HL-60 (cell line): ENCODE results near the gene RHBDL1.

Source experiments
- DNase-seq, 2 experiments: peaks; one replicate each; pipeline ENCODE4 v3.0.0-alpha.2; 2010 to 2020; ENCODE audit warnings: low read depth in 1 of 2, low spot score in 1 of 2
- H3K27ac ChIP-seq: fragments of 250-450 bp; sonication (Bioruptor Pico); replicated peaks from 2 replicates; pipeline ENCODE4 v1.5.1; 2020; ENCODE audit warnings: mild to moderate bottlenecking, moderate library complexity
- H3K27me3 ChIP-seq: fragments of 250-450 bp; sonication (Bioruptor Pico); 2 replicates; pipeline ENCODE4 v1.5.1; 2021; ENCODE audit warnings: mild to moderate bottlenecking, moderate library complexity; ENCODE audit not compliant: insufficient read depth, poor library complexity, severe bottlenecking
- H3K4me3 ChIP-seq: replicated peaks from 2 replicates; pipeline ENCODE4 v1.5.1; 2011; ENCODE audit warnings: mild to moderate bottlenecking, control low read depth, low read length; ENCODE audit not compliant: insufficient read depth
- GABPA ChIP-seq: IDR thresholded peaks from 2 replicates; pipeline ENCODE4 v1.6.1; 2012; ENCODE audit warnings: low read depth
- POLR2AphosphoS5 ChIP-seq: IDR thresholded peaks from 2 replicates; pipeline ENCODE4 v1.6.1; 2012; ENCODE audit warnings: low read depth
- SPI1 ChIP-seq: IDR thresholded peaks from 2 replicates; pipeline ENCODE4 v1.6.1; 2012; ENCODE audit warnings: low read depth, mild to moderate bottlenecking, borderline replicate concordance
- TF ChIP-seq, protein P1 (sequence below): IDR thresholded peaks from 2 replicates; pipeline ENCODE4 v1.6.1; 2012; ENCODE audit warnings: low read depth; ENCODE audit not compliant: insufficient replicate concordance
- TF ChIP-seq, protein P2 (sequence below): IDR thresholded peaks from one replicate; pipeline ENCODE4 v1.5.1; 2011; ENCODE audit warnings: low read length, control low read depth, inconsistent platforms; ENCODE audit not compliant: insufficient read depth

RHBDL1 gene

DNA sequence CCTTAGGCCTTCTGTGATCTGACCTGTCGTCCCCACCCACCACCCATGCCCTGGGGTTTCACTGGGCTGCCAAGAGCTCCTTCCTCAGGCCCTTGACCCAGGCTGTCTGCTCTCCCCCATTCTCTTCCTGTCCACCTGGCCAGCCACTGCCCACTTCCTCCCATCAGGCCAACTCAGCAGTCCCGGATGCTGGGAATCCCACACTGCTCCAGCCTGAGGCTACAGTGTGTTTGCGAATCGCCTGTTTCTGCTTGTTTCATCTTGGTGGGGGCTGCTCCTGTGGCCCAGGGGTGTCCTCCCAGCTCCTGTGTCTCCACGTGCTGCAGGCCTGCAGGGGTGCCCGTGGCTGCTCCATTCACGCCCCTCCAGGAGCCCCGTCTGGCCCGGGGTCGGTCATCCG, 38.6 kb downstream of the RHBDL1 start:
- no peak for DNase-seq
- Histone ChIP-seq H3K27ac (no peak overlapping the region), H3K27me3 (peaks cover 29% of the 10 kb centered on the region), H3K4me3 (no peak overlapping the region)
- TF ChIP-seq POLR2AphosphoS5 (no peak), SPI1 (no peak), GABPA (no peak)
- TF ChIP-seq, protein P1, sequence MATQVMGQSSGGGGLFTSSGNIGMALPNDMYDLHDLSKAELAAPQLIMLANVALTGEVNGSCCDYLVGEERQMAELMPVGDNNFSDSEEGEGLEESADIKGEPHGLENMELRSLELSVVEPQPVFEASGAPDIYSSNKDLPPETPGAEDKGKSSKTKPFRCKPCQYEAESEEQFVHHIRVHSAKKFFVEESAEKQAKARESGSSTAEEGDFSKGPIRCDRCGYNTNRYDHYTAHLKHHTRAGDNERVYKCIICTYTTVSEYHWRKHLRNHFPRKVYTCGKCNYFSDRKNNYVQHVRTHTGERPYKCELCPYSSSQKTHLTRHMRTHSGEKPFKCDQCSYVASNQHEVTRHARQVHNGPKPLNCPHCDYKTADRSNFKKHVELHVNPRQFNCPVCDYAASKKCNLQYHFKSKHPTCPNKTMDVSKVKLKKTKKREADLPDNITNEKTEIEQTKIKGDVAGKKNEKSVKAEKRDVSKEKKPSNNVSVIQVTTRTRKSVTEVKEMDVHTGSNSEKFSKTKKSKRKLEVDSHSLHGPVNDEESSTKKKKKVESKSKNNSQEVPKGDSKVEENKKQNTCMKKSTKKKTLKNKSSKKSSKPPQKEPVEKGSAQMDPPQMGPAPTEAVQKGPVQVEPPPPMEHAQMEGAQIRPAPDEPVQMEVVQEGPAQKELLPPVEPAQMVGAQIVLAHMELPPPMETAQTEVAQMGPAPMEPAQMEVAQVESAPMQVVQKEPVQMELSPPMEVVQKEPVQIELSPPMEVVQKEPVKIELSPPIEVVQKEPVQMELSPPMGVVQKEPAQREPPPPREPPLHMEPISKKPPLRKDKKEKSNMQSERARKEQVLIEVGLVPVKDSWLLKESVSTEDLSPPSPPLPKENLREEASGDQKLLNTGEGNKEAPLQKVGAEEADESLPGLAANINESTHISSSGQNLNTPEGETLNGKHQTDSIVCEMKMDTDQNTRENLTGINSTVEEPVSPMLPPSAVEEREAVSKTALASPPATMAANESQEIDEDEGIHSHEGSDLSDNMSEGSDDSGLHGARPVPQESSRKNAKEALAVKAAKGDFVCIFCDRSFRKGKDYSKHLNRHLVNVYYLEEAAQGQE: no peak
- TF ChIP-seq, protein P2, sequence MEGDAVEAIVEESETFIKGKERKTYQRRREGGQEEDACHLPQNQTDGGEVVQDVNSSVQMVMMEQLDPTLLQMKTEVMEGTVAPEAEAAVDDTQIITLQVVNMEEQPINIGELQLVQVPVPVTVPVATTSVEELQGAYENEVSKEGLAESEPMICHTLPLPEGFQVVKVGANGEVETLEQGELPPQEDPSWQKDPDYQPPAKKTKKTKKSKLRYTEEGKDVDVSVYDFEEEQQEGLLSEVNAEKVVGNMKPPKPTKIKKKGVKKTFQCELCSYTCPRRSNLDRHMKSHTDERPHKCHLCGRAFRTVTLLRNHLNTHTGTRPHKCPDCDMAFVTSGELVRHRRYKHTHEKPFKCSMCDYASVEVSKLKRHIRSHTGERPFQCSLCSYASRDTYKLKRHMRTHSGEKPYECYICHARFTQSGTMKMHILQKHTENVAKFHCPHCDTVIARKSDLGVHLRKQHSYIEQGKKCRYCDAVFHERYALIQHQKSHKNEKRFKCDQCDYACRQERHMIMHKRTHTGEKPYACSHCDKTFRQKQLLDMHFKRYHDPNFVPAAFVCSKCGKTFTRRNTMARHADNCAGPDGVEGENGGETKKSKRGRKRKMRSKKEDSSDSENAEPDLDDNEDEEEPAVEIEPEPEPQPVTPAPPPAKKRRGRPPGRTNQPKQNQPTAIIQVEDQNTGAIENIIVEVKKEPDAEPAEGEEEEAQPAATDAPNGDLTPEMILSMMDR: no peak

DNA sequence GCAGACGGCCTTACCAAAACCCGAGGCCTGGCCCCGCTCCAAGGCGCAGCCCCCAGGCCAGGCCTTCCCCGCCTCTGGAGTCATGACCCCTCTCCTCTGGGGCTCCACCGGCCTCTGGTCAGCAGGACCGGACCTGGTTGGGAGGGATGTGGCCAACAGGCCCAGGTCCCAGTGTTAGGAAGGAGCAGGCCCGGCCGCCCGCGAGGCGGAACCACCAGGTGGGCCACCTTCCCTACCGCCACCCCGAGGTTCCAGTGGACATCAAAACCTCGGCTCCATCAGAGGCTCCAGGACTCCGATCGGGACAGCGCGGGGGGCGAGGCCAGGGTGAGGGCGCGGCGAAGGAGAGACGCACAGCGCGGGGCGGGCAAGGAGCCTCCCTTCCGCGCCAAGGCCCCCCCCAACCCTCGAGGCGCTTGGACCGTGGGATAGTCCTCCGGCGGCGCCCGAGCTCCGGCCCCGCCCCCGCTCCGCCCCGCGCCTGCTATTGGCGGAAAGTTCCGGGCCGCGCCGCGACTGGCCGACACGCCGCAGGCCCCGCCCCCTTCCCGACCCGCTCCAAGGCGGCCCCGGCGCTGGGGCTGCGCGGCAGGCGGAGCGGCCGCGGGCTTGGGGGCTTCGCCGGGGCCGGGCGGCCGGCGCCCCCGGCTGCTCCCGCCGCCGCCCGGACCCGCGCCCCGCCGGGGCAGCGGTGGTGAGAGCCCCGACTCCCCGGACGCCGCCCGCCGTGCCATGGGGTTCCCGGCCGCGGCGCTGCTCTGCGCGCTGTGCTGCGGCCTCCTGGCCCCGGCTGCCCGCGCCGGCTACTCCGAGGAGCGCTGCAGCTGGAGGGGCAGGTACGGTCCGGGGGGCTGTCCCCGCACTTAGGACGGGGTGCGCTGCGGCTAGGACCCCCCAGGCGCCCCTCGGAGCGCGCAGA, 39.3 kb downstream of the RHBDL1 start, which contains the start of gene METRN:
Gene METRN, plus strand, starts transcription at position 561 of the 919 bp plus-strand sequence. Its CDS starts 172 bp downstream, at position 733.
- peak; percentile 72 to 82 for DNase-seq
- no peak within 1 kb of the TSS for H3K27ac ChIP-seq
- peak within 1 kb of the TSS; percentile 42 for H3K4me3 ChIP-seq
- peaks cover 23% of the 10 kb centered on the region for H3K27me3 ChIP-seq
- TF ChIP-seq POLR2AphosphoS5: no peak
- TF ChIP-seq SPI1: no peak
- TF ChIP-seq GABPA: no peak
- TF ChIP-seq, protein P2: no peak
- TF ChIP-seq, protein P1: no peak

- no peak overlapping the region for H3K27ac ChIP-seq
- TF ChIP-seq GABPA: no peak
- TF ChIP-seq, protein P2: no peak
- TF ChIP-seq, protein P1: no peak
- 0 out of 2 replicates have a peak, but pooled peaks have one; percentile 0 for TF ChIP-seq POLR2AphosphoS5
- H3K4me3 ChIP-seq: peak overlapping the region; percentile 42
Measured at GRCh38 chr16:715477-716199, 40.2 kb downstream of the RHBDL1 start.

More at GRCh38 chr16:715477-716199, 40.2 kb downstream of the RHBDL1 start:
- peaks cover 14% of the 10 kb centered on the region for H3K27me3 ChIP-seq
- DNase-seq: no peak
